OCI-LY3 (cell line): Measurements from ENCODE around the gene INSIG1.

Source experiments
- EZH2phosphoT487 ChIP-seq: fragments of 200-600 bp; shearing (Covaris generic); IDR thresholded peaks from 2 replicates; pipeline ENCODE4 v1.6.1; 2018; ENCODE audit warnings: antibody characterized with exemption, mixed run types, low read depth
- TF ChIP-seq, protein P1 (sequence below): fragments of 200-600, 300-600 bp; sonication (generic); IDR thresholded peaks from 2 replicates; pipeline ENCODE4 v1.5.1; 2014; ENCODE audit warnings: antibody characterized with exemption, low read length, low read depth

GRCh38 chr7:155289949-155290501 is 7.7 kb upstream of the INSIG1 start:
- TF ChIP-seq, protein P1, sequence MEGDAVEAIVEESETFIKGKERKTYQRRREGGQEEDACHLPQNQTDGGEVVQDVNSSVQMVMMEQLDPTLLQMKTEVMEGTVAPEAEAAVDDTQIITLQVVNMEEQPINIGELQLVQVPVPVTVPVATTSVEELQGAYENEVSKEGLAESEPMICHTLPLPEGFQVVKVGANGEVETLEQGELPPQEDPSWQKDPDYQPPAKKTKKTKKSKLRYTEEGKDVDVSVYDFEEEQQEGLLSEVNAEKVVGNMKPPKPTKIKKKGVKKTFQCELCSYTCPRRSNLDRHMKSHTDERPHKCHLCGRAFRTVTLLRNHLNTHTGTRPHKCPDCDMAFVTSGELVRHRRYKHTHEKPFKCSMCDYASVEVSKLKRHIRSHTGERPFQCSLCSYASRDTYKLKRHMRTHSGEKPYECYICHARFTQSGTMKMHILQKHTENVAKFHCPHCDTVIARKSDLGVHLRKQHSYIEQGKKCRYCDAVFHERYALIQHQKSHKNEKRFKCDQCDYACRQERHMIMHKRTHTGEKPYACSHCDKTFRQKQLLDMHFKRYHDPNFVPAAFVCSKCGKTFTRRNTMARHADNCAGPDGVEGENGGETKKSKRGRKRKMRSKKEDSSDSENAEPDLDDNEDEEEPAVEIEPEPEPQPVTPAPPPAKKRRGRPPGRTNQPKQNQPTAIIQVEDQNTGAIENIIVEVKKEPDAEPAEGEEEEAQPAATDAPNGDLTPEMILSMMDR, result no peak
- no peak for TF ChIP-seq EZH2phosphoT487
